Liver (tissue), 3 donors: Measurements from ENCODE around the gene ETFBKMT.

Experiments
- CTCF ChIP-seq: fragments of 150-350 bp; IDR thresholded peaks from 2 replicates; pipeline ENCODE4 v1.5.1; 2017; ENCODE audit warnings: improper control_type of control experiment, low read depth, low read length; ENCODE audit not compliant: missing input control
- EGR1 ChIP-seq, 2 donors: IDR thresholded peaks; 2 replicates each; pipeline ENCODE4 v1.6.1; 2016 to 2018; ENCODE audit warnings: antibody characterized with exemption in 2 of 2, low read depth in 2 of 2
- NR2F2 ChIP-seq: IDR thresholded peaks from 2 replicates; pipeline ENCODE4 v1.6.1; 2016; ENCODE audit warnings: antibody characterized with exemption
- RAD21 ChIP-seq, 2 donors: IDR thresholded peaks; 2 replicates each; pipeline ENCODE4 v1.6.1; 2016; ENCODE audit warnings: antibody characterized with exemption in 2 of 2, mild to moderate bottlenecking in 2 of 2
- SP1 ChIP-seq: IDR thresholded peaks from 2 replicates; pipeline ENCODE4 v1.6.1; 2018; ENCODE audit warnings: antibody characterized with exemption, mild to moderate bottlenecking
- donor health status: healthy.
- donor health status: healthy.

- TF ChIP-seq CTCF = no peak
- TF ChIP-seq SP1 = no peak
- TF ChIP-seq RAD21 (IDR thresholded peaks at IDR 0.05) = no peak
- no peak for TF ChIP-seq NR2F2
- TF ChIP-seq EGR1 (IDR thresholded peaks at IDR 0.05; ENCODE audit: low read depth in 2 of 2) = no peak
These were observed 26.0 kb upstream of the ETFBKMT start for GRCh38 chr12:31633464-31633863.
